Cortex of kidney (tissue), 1 donor: ENCODE results near the gene TSPY2.
"Not testable (repeated sequence)": the region's sequence is repeated elsewhere in the genome, so short reads cannot be mapped to it uniquely, and the experiment has no call there.

ENCODE experiments used
- DNase-seq: peaks from one replicate; lab custom pipeline; 2025; lab: John Stamatoyannopoulos, UW

Gene TSPY2

GRCh38 chrY:6245923-6246322 is at the start of gene TSPY2:
Gene TSPY2, plus strand, starts transcription at chrY:6246223. Its CDS starts 46 bp downstream, at chrY:6246269.
- not testable (repeated sequence) for DNase-seq

- not testable (repeated sequence) for DNase-seq
These were observed 36.5 kb upstream of the TSPY2 start for GRCh38 chrY:6209565-6209964.

- not testable (repeated sequence) for DNase-seq
These were observed 29.0 kb upstream of the TSPY2 start for GRCh38 chrY:6217045-6217444.

- not testable (repeated sequence) for DNase-seq
These were observed 23.8 kb downstream of the TSPY2 start for GRCh38 chrY:6269839-6270238.
